HG02763 (cell line): ENCODE results near the gene ARSK.
"Not testable (repeated sequence)": the region's sequence is repeated elsewhere in the genome, so short reads cannot be mapped to it uniquely, and the experiment has no call there.

ENCODE experiments used
- ATAC-seq: cut with Tn5 transposase; IDR thresholded peaks from one replicate; pipeline ENCODE4 v1.9.1; 2021; ENCODE audit warnings: mild to moderate bottlenecking, moderate library complexity; ENCODE audit not compliant: unreplicated experiment

ARSK gene

DNA sequence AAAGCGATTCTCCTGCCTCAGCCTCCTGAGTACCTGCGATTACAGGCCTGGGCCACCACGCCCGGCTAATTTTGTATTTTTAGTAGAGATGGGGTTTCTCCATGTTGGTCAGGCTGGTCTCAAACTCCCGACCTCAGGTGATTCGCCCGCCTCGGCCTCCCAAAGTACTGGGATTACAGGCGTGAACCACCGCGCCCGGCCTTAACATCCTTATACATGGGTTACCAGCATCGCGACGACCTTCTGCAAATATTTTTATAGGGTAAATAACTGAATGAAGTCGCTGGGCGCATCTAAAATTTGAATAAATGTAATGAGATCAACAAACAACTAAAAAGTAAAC lies 91.3 kb downstream of the ARSK start:
- not testable (repeated sequence) for ATAC-seq

DNA sequence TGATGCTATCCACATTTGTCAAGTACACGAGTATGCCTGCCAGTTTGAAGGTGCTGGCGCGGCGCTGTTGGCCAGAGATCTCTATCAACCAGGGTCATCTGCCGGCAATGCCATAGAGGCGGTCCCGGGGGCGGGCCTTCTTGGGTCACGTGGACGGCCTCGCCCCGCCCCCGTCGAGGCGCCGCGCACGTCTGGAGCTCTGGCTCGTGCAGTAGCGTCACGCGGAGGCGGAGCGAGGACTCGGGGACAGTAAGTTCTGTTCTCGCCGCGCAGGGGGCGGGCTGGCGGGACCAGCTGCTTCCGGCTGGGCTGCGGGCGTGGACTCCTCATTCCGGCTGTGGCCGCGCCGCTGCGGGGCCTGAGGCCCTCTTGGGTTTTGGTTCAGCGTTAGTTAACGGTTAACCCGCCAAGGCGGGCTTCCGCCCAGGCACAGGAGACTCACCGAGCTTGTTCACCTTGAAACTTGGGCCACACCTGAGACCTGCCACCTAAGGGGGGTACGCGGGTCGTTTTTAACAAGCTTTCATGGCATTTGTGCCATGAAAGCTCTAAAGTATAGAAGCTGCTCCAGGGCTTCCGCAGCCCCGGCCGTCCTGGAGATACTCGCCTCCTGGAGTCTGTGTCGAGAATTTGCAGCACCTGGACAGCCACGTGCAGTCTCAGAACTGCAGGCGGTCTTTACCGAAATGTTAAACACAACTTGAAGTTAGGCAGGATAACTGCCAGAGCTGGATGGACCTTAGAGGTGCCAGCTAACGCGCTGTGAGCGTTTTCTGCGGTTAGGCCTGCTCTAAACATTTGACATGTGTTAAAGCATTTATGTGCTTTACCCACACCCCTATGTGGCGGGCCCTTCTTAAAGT lies 91.9 kb downstream of the ARSK start, which contains the start of gene RFESD:
RFESD (plus strand) TSS at position 209 of the 863 bp plus-strand sequence. CDS start 5,495 bp downstream, outside the sequence.
- peak; percentile 97 for ATAC-seq

DNA sequence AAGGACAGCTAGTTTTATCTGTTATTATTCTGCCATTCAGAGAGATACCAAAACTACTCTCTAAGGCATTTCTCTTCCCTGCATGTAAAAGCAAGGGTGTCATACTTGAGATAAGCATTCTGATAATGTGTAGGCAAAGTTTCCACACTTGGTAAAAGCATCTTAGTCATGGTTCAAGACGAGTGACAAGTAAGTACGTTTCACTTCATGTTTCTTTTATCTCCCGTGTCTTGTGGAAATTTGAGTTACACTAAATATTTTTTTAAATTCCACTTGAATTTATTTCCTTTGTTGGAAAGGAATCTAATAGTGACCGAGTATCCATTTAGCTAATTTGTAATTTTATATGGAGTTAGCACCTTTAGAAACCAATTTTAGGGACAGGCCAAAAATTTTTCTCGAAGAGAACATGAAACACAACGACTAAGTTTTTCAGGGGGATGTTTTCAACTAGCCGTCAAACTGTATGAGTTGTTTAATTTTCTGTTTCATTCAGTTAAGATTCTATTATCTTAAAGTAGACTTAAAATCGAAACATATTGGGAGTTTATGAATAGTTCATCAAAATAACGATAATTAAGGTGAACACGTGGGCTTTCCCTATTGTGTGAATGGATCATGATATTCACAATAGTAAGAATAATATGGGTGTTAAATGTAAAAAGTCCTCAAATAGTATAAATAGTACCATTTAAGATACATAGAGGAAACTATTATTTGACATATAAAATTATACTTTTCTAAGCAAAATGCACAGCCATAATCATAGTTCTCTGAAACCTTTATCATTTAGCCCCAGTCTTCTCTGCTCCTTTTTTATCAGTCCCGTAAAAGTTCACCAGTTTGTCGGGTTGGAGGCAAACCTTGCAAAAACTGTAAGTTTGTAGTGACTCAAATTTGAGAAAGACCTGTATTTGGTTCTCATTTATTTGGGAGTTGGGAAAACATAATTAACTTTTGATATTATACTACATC lies 93.3 kb downstream of the ARSK start:
- ATAC-seq = no peak

DNA sequence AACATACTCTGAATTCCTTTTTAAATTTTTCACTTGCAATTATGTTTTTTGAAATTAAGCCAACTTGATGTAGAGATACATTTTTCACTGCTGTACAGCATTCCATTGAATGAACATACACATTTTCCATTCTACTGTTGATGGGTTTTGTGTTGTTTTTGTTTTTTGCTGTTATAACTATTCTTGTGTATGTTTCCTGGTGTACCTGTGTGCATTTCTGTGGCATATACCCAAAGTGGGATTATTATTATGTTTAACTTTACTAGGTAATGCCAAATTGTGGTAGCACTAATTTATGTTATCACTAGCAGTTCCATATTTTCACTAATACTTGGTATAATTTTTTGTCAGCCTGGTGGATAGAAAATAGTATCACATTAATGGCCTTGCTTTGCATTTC lies 94.4 kb downstream of the ARSK start:
- ATAC-seq = no peak

DNA sequence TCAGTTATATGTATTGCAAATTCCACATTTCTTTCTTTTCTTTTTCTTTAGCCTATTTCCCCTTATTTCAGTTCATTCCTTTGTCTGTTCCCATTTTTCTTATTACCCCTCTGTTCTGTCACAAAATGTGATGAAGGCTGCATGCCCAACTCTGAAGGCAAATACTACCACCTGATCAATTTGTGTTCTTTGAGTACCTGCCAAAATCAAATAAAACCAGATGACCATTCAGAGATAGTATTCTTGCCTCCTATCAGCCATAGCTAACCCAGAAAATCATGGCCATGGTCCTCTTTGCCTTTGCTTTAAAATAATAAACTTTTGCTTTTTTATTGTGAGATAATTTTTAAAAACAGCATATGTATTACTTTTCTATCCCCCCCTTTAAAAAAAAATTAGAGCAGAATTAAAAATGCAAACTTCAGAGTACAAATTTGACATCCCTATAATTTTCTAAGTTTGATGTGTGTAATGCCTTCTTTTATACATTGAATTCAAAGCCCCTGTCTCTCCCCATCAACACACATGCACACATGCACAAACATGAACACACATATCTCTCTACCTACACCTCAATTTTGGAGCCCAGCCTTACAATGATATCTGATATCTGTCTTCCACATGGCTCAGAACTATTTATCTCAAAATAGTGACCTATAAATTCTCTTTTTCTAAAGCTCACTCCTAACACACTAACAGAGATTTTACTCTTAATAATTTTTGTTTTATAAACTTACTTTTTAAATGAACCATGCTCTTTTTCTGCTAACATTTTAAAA lies 95.1 kb downstream of the ARSK start:
- ATAC-seq = no peak

DNA sequence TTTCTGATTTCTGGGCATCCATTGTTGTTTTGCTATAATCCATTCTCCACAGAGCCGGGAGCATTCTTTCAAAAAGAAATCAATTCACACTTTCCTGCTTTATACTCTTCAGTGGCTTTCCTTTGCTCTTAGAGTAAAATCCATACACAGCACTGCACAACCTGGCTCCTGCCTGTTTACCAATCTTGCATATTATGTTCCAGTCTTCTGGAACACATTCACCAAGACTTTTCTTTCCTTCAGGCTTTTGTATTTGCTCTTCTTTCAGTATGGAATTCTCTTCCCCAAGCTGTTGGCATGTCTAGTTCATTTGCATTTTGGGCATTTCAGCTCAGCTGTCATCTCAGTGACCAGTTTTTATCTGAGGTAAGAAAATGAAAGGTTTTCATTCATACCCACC lies 97.9 kb downstream of the ARSK start:
- ATAC-seq = no peak

DNA sequence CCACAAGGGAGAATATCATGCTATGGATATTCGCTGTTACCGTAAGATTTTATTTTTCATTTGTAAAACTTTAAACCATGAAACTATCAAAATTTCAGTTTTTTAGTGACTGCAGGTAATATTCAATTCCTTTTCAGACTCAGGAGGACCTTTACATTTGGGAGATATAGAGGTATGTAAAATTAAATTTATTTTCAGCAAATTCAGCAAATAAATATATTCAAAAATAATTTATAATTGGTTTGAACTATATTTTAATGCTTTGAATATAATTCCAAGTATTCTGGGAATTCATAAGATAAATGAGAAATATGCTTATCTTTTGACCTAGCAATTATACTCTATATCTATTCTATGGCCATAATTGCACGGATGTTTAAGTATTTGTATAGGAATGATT lies 99.3 kb downstream of the ARSK start:
- ATAC-seq = no peak
